NCI-H2196 (cell line): ENCODE results near the gene MARCHF11.

Experiments used
- DNase-seq: peaks from one replicate; lab custom pipeline; 2025; ENCODE audit not compliant: unreplicated experiment; lab: John Stamatoyannopoulos, UW

The MARCHF11 gene

GRCh38 chr5:16061163-16061562 lies 118.4 kb downstream of the MARCHF11 start:
- no peak for DNase-seq

GRCh38 chr5:16057277-16057676 lies 122.3 kb downstream of the MARCHF11 start:
- DNase-seq = no peak

GRCh38 chr5:16051246-16051755 lies 128.3 kb downstream of the MARCHF11 start:
- no peak for DNase-seq

GRCh38 chr5:16050414-16050813 lies 129.2 kb downstream of the MARCHF11 start:
- DNase-seq = no peak

- no peak for DNase-seq
Observed at GRCh38 chr5:16049761-16050160, 129.8 kb downstream of the MARCHF11 start.

GRCh38 chr5:16048132-16048531 lies 131.5 kb downstream of the MARCHF11 start:
- DNase-seq = no peak

GRCh38 chr5:16043349-16043965 lies 136.1 kb downstream of the MARCHF11 start:
- no peak for DNase-seq

- no peak for DNase-seq
Observed at GRCh38 chr5:16037121-16037845, 142.3 kb downstream of the MARCHF11 start.

GRCh38 chr5:16034319-16035001 lies 145.1 kb downstream of the MARCHF11 start:
- no peak for DNase-seq

- DNase-seq = no peak
Observed at GRCh38 chr5:16033187-16033925, 146.2 kb downstream of the MARCHF11 start.

GRCh38 chr5:16028708-16029107 lies 150.9 kb downstream of the MARCHF11 start:
- DNase-seq = no peak

GRCh38 chr5:16025681-16026080 lies 153.9 kb downstream of the MARCHF11 start:
- DNase-seq = no peak

- no peak for DNase-seq
Observed at GRCh38 chr5:16018970-16019369, 160.6 kb downstream of the MARCHF11 start.

- no peak for DNase-seq
Observed at GRCh38 chr5:16017720-16018119, 161.9 kb downstream of the MARCHF11 start.
